Endodermal cell (in vitro differentiated cells): ENCODE measurements around the gene CHRNB1. TPM values are rescaled to one million over a fixed set of nuclear protein-coding genes. Genes with fewer than 3 reads are reported as not detected.

Experiments used
- DNase-seq: peaks from one replicate; pipeline ENCODE4 v3.0.0-alpha.2; 2017
- H3K27ac ChIP-seq: 2 replicates; pipeline ENCODE4 v1.5.1; 2013; ENCODE audit warnings: mild to moderate bottlenecking, low read depth, low read length, moderate library complexity
- H3K27me3 ChIP-seq: 2 replicates; pipeline ENCODE4 v1.6.1; 2013; ENCODE audit warnings: mild to moderate bottlenecking, low read length, moderate library complexity; ENCODE audit not compliant: insufficient read depth, control insufficient read depth, poor library complexity, severe bottlenecking
- H3K36me3 ChIP-seq: 2 replicates; pipeline ENCODE4 v1.7.0; 2013; ENCODE audit warnings: mild to moderate bottlenecking, low read length, moderate library complexity; ENCODE audit not compliant: control insufficient read depth, insufficient read depth
- H3K4me1 ChIP-seq: one replicate; pipeline ENCODE4 v1.7.0; 2013; ENCODE audit warnings: low read length; ENCODE audit not compliant: control insufficient read depth, insufficient read depth
- H3K4me3 ChIP-seq: 2 replicates; pipeline ENCODE4 v1.5.1; 2013; ENCODE audit warnings: mild to moderate bottlenecking, low read length, moderate library complexity
- H3K9ac ChIP-seq: 2 replicates; pipeline ENCODE4 v1.6.1; 2013; ENCODE audit warnings: mild to moderate bottlenecking, low read length, moderate library complexity; ENCODE audit not compliant: poor library complexity, severe bottlenecking; ENCODE audit errors: extremely low read depth
- H3K9me3 ChIP-seq: 2 replicates; pipeline ENCODE4 v1.6.1; 2013; ENCODE audit warnings: mild to moderate bottlenecking, low read length, moderate library complexity; ENCODE audit not compliant: control insufficient read depth
- H3K27ac Mint-ChIP-seq: 2 replicates; pipeline ENCODE4 v1.8.0; 2020; ENCODE audit warnings: mixed read lengths
- H3K27me3 Mint-ChIP-seq: 2 replicates; pipeline ENCODE4 v1.8.0; 2021; ENCODE audit warnings: mild to moderate bottlenecking, mixed read lengths; ENCODE audit not compliant: insufficient read depth
- H3K36me3 Mint-ChIP-seq: 2 replicates; pipeline ENCODE4 v1.8.0; 2020; ENCODE audit warnings: low read depth, mixed read lengths
- H3K4me1 Mint-ChIP-seq: 2 replicates; pipeline ENCODE4 v1.8.0; 2020; ENCODE audit warnings: mixed read lengths
- H3K4me3 Mint-ChIP-seq: 2 replicates; pipeline ENCODE4 v1.8.0; 2020; ENCODE audit warnings: mild to moderate bottlenecking, moderate library complexity, mixed read lengths
- H3K9me3 Mint-ChIP-seq: 2 replicates; pipeline ENCODE4 v1.8.0; 2020; ENCODE audit warnings: mild to moderate bottlenecking, mixed read lengths
- WGBS, 2 experiments: methylation state at CpG; one replicate each; pipeline versions ENCODE4 v1.1.5 to v1.1.7; 2013; ENCODE audit warnings: missing lambda C conversion rate in 2 of 2, mixed read lengths in 1 of 2; ENCODE audit not compliant: insufficient coverage in 1 of 2, insufficient read length in 1 of 2; 5-methylcytosine and 5-hydroxymethylcytosine counted together
- total RNA-seq, 2 donors: library from RNA; stranded (reverse); fragmentation: NEBNext Ultra II Directional in 1 of 2; extraction: Animal tissue kit (Norgen Biotek cat#: 25700) in 1 of 2; gene quantifications; 2 replicates in 1 of 2; 3 replicates in 1 of 2; pipeline ENCODE4 v1.2.1, GENCODE V29; 2021
- TF ChIP-seq, protein P1 (sequence below): fragments of 200-600 bp; sonication (generic); conservative IDR thresholded peaks from 2 replicates; pipeline ENCODE4 v1.5.0; 2021; ENCODE audit warnings: antibody characterized with exemption, mild to moderate bottlenecking

Gene CHRNB1
- total RNA-seq, 2 donors from 2014 or later: 8.7 to 11.6 TPM

DNA sequence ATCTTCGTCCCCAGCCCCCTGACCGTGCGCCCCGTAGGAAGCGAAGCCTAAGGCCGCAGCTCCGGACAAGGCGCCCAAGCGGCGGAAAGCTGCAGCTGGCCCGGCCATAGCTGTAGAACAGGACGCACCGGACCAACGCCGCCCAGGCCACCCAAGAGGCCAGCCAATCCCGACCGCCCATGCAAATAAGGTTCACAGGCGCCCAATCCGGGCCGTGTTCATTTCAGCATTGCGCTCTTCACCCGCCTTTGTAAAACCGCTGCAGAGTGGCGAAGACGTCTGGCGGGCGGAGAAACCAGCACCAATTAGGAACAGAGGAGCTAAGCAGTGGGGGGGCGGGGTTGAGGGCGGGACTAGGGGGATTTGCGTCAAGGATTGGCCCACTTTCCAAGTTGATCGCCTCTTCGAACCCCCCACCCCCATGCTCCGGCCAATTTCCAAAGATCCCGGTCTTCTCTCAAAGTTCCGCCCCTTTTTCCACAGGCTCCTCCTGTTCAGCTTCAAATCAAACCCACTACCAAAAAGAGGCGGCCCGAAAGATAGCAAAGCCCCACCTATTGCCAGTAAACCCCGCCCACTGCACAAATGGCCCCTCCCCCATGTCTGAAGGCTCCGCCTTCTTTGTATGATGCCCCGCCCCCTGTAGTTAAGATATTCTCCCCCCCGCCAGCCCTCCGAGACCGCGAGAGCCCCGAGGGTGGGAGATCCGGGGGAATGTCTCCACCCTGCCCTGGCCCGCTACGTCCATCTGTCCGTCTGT is 40.7 kb upstream of the CHRNB1 start, which contains the start of gene TMEM256:
TMEM256 (minus strand) TSS at position 121 of the 760 bp plus-strand sequence; CDS start at position 108, 13 bp downstream.
- Histone ChIP-seq H3K27me3 (no peaks in the 10 kb centered on the region), H3K4me1 (no peaks in the 10 kb centered on the region), H3K36me3 (peaks cover 11% of the 10 kb centered on the region), H3K9ac (peak within 1 kb of the TSS; percentile 70), H3K9me3 (no peaks in the 10 kb centered on the region), H3K4me3 (peak within 1 kb of the TSS; percentile 91), H3K27ac (peak within 1 kb of the TSS; percentile 77)
- peak within 1 kb of the TSS; percentile 95 for H3K27ac Mint-ChIP-seq
- peak within 1 kb of the TSS; percentile 77 for H3K4me3 Mint-ChIP-seq
- H3K4me1 Mint-ChIP-seq: peaks cover 20% of the 10 kb centered on the region
- H3K36me3 Mint-ChIP-seq: peaks cover 14% of the 10 kb centered on the region
- WGBS, 2 experiments: 0% methylated on average over 18 to 49 of the region's 49 CpGs
- TF ChIP-seq, protein P1, sequence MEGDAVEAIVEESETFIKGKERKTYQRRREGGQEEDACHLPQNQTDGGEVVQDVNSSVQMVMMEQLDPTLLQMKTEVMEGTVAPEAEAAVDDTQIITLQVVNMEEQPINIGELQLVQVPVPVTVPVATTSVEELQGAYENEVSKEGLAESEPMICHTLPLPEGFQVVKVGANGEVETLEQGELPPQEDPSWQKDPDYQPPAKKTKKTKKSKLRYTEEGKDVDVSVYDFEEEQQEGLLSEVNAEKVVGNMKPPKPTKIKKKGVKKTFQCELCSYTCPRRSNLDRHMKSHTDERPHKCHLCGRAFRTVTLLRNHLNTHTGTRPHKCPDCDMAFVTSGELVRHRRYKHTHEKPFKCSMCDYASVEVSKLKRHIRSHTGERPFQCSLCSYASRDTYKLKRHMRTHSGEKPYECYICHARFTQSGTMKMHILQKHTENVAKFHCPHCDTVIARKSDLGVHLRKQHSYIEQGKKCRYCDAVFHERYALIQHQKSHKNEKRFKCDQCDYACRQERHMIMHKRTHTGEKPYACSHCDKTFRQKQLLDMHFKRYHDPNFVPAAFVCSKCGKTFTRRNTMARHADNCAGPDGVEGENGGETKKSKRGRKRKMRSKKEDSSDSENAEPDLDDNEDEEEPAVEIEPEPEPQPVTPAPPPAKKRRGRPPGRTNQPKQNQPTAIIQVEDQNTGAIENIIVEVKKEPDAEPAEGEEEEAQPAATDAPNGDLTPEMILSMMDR: peak; percentile 29
- DNase-seq: peak; percentile 100
- peaks cover 13% of the 10 kb centered on the region for H3K27me3 Mint-ChIP-seq
- H3K9me3 Mint-ChIP-seq: no peaks in the 10 kb centered on the region

DNA sequence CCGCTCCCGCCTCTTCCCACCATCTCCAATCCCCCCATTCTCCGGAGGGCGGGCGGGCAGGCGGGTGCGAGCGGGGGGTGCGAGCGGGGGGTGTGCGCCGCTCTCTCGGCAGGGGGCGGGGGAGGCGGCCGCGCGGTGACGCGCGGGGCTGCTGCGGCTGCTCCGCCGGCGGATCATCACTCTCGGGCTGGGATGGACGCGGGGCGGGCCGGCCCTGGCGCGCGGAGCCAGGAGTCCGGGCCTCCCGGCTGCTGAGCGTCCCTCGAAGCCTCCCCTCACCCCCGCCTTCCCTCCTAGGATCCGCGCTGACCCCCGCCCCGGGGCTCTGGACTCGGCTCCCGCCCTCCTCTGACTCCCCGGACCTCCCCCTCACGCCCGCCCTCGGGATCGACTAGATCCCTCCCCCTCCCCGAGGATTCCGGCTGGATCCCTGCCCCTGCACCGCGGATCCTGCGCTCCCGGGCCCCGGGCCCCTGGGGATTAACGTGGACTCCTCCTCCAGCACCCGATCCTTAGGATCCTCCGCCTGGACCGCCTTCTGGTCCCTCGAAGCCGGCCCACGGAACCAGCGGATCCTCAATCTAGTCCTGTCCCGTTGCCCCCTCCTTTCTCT is 40.0 kb upstream of the CHRNB1 start:
- peak; percentile 90 for DNase-seq
- H3K27ac Mint-ChIP-seq: peak overlapping the region; percentile 86
- H3K27me3 ChIP-seq: no peaks in the 10 kb centered on the region

More for the DNA sequence above, 40.0 kb upstream of the CHRNB1 start:
- H3K4me1 ChIP-seq: no peaks in the 10 kb centered on the region
- peaks cover 18% of the 10 kb centered on the region for H3K36me3 ChIP-seq
- peak overlapping the region; percentile 70 for H3K27ac ChIP-seq
- H3K4me1 Mint-ChIP-seq: peaks cover 20% of the 10 kb centered on the region
- peak overlapping the region; percentile 70 for H3K9ac ChIP-seq
- H3K27me3 Mint-ChIP-seq: peaks cover 16% of the 10 kb centered on the region
- peaks cover 19% of the 10 kb centered on the region for H3K36me3 Mint-ChIP-seq
- no peaks in the 10 kb centered on the region for H3K9me3 Mint-ChIP-seq
- H3K4me3 Mint-ChIP-seq: peak overlapping the region; percentile 77
- H3K9me3 ChIP-seq: no peaks in the 10 kb centered on the region
- WGBS, 2 experiments: 0% methylated on average over 34 to 64 of the region's 65 CpGs
- peak overlapping the region; percentile 91 for H3K4me3 ChIP-seq
- TF ChIP-seq, protein P1: no peak
